T-cell (primary cell): ENCODE data around the gene CABP1. TPM values are rescaled to one million over a fixed set of nuclear protein-coding genes. Genes with fewer than 3 reads are reported as not detected.

Experiments
- ATAC-seq, 4 experiments: fragments of 200-7000 bp in 3 of 4; fragments of 150-1000 bp in 1 of 4; cut with Tn5 transposase; replicated peaks in 1 of 4; 1 replicate in 3 of 4; 2 replicates in 1 of 4; pipeline ENCODE4 v1.10.0; 2021; ENCODE audit warnings: moderate library complexity in 3 of 4, mild to moderate bottlenecking in 2 of 4, moderate number of reproducible peaks in 1 of 4
- CTCF ChIA-PET, 2 donors: fragments of 300-600 bp; sonication (Branson Sonifier 250); formaldehyde crosslinking; loops; one replicate each; lab custom pipeline; 2022; ENCODE audit warnings: antibody characterized with exemption in 2 of 2; lab: Charles Lee
- POLR2A ChIA-PET, 2 donors: fragments of 300-600 bp; sonication (Branson Sonifier 250); formaldehyde crosslinking; loops; one replicate each; lab custom pipeline; 2022; ENCODE audit warnings: antibody characterized with exemption in 2 of 2; lab: Charles Lee
- DNase-seq, 35 experiments: peaks; one replicate each; pipeline versions ENCODE4 v3.0.0 to v3.0.0-alpha.2; 2013 to 2023
- H3K27ac ChIP-seq: one replicate; pipeline ENCODE4 v1.5.1; 2013; ENCODE audit warnings: low read length
- H3K27me3 ChIP-seq, 2 experiments: replicated peaks in 1 of 2; 1 replicate in 1 of 2; 2 replicates in 1 of 2; pipeline versions ENCODE4 v1.6.1 to v1.7.0; 2013; ENCODE audit warnings: low read length in 1 of 2, mixed read lengths in 1 of 2; ENCODE audit not compliant: control insufficient read depth in 2 of 2, insufficient read depth in 2 of 2; ENCODE audit errors: extremely low read depth in 1 of 2
- H3K36me3 ChIP-seq, 2 donors: 1 replicate in 1 of 2; 2 replicates in 1 of 2; pipeline versions ENCODE4 v1.6.1 to v1.7.0; 2013; ENCODE audit warnings: low read length in 1 of 2; ENCODE audit not compliant: control insufficient read depth in 2 of 2, insufficient read depth in 1 of 2; ENCODE audit errors: extremely low read depth in 1 of 2
- H3K4me1 ChIP-seq, 2 experiments: 1 replicate in 1 of 2; 2 replicates in 1 of 2; pipeline versions ENCODE4 v1.6.1 to v1.7.0; 2013; ENCODE audit warnings: low read length in 2 of 2, mixed read lengths in 1 of 2; ENCODE audit not compliant: insufficient read depth in 2 of 2, control insufficient read depth in 1 of 2; ENCODE audit errors: extremely low read depth in 1 of 2
- H3K4me3 ChIP-seq, 2 donors: 1 replicate in 1 of 2; 2 replicates in 1 of 2; pipeline versions ENCODE4 v1.5.1 to v1.7.0; 2013; ENCODE audit warnings: mild to moderate bottlenecking in 2 of 2, low read length in 1 of 2, moderate library complexity in 1 of 2; ENCODE audit not compliant: control insufficient read depth in 1 of 2; ENCODE audit errors: extremely low read depth in 1 of 2
- H3K9me3 ChIP-seq: 2 replicates; pipeline ENCODE4 v1.7.0; 2013
- H3K27ac Mint-ChIP-seq, 2 donors: one replicate each; pipeline ENCODE4 v1.8.0; 2020 to 2021; ENCODE audit warnings: mild to moderate bottlenecking in 2 of 2, mixed read lengths in 2 of 2
- H3K27me3 Mint-ChIP-seq, 2 donors: one replicate each; pipeline ENCODE4 v1.8.0; 2021 to 2022; ENCODE audit warnings: mixed read lengths in 2 of 2
- H3K36me3 Mint-ChIP-seq: one replicate; pipeline ENCODE4 v1.8.0; 2021; ENCODE audit warnings: mixed read lengths
- H3K4me1 Mint-ChIP-seq, 3 donors: one replicate each; pipeline ENCODE4 v1.8.0; 2020 to 2022; ENCODE audit warnings: mixed read lengths in 3 of 3, mild to moderate bottlenecking in 1 of 3
- H3K4me3 Mint-ChIP-seq, 3 donors: one replicate each; pipeline ENCODE4 v1.8.0; 2020 to 2022; ENCODE audit warnings: mild to moderate bottlenecking in 3 of 3, mixed read lengths in 3 of 3, moderate library complexity in 3 of 3
- H3K9me3 Mint-ChIP-seq, 3 donors: one replicate each; pipeline ENCODE4 v1.8.0; 2020 to 2022; ENCODE audit warnings: mixed read lengths in 3 of 3
- WGBS: methylation state at CpG from one replicate; pipeline ENCODE4 v1.1.5; 2013; ENCODE audit warnings: missing lambda C conversion rate; ENCODE audit not compliant: insufficient coverage; 5-methylcytosine and 5-hydroxymethylcytosine counted together
- total RNA-seq, 35 experiments: library from RNA in 6 of 35; stranded (reverse) in 6 of 35; fragments of 120-200 nt in 1 of 35; gene quantifications; one replicate each; pipeline versions ENCODE4 v1.2.1 to v1.2.4 and lab custom pipeline; 2013 to 2026

Gene CABP1
- total RNA-seq, 5 donors from 2014 or later (not counting 1 experiment from before 2014, with no cell fraction given) = not detected

- Histone ChIP-seq H3K36me3 (no peaks in the 10 kb centered on the region), H3K9me3 (no peaks in the 10 kb centered on the region), H3K27ac (no peak overlapping the region), H3K27me3 (peaks cover 0 to 30% of the 10 kb centered on the region in 2 experiments), H3K4me3 (no peak overlapping the region), H3K4me1 (no peaks in the 10 kb centered on the region)
- WGBS = 63% methylated on average over 2 of the region's 2 CpGs
- ATAC-seq (no peak), DNase-seq (no peak)
- Mint-ChIP-seq H3K27me3 (peaks cover 0 to 6% of the 10 kb centered on the region in 2 donors), H3K4me3 (no peak overlapping the region), H3K9me3 (no peaks in the 10 kb centered on the region), H3K36me3 (no peaks in the 10 kb centered on the region), H3K4me1 (no peaks in the 10 kb centered on the region), H3K27ac (no peak overlapping the region)
- ChIA-PET CTCF (interaction anchor here in 1 of 2 donors (1.1 kb wide), 1 partner anchor 15 kb away, joined by 3 read pairs; no protein-coding TSS in a partner anchor), POLR2A (no interaction called here)
Measured at GRCh38 chr12:120661432-120661831, 21.0 kb downstream of the CABP1 start.

- no peak overlapping the region for H3K27ac Mint-ChIP-seq
- H3K4me1 Mint-ChIP-seq = no peaks in the 10 kb centered on the region
- peaks cover 0 to 6% of the 10 kb centered on the region in 2 donors for H3K27me3 Mint-ChIP-seq
- peaks cover 0 to 30% of the 10 kb centered on the region in 2 experiments for H3K27me3 ChIP-seq
- no peaks in the 10 kb centered on the region for H3K36me3 Mint-ChIP-seq
- 44% methylated on average over 2 of the region's 3 CpGs for WGBS
- H3K27ac ChIP-seq = no peak overlapping the region
- H3K9me3 Mint-ChIP-seq = no peaks in the 10 kb centered on the region
- ChIA-PET POLR2A (no interaction called here), CTCF (interaction anchor here in 1 of 2 donors (1.0 kb wide), 1 partner anchor 14 kb away, joined by 5 read pairs; no protein-coding TSS in a partner anchor)
- no peaks in the 10 kb centered on the region for H3K4me1 ChIP-seq
- H3K9me3 ChIP-seq = no peaks in the 10 kb centered on the region
- no peak overlapping the region for H3K4me3 ChIP-seq
- H3K36me3 ChIP-seq = no peaks in the 10 kb centered on the region
- no peak overlapping the region for H3K4me3 Mint-ChIP-seq
- DNase-seq = no peak
- ATAC-seq = no peak
Measured at GRCh38 chr12:120662879-120663278, 22.5 kb downstream of the CABP1 start.

GRCh38 chr12:120663741-120664140 lies 23.3 kb downstream of the CABP1 start:
- H3K4me1 ChIP-seq = no peaks in the 10 kb centered on the region
- H3K9me3 ChIP-seq = no peaks in the 10 kb centered on the region
- no peak for ATAC-seq
- ChIA-PET POLR2A (no interaction called here), CTCF (interaction anchor here in 1 of 2 donors (1.0 kb wide), 1 partner anchor 15 kb away, joined by 5 read pairs; no protein-coding TSS in a partner anchor)
- H3K36me3 ChIP-seq = no peaks in the 10 kb centered on the region
- Mint-ChIP-seq H3K36me3 (no peaks in the 10 kb centered on the region), H3K4me1 (no peaks in the 10 kb centered on the region), H3K27ac (no peak overlapping the region), H3K4me3 (no peak overlapping the region), H3K27me3 (peaks cover 0 to 6% of the 10 kb centered on the region in 2 donors), H3K9me3 (no peaks in the 10 kb centered on the region)
- H3K4me3 ChIP-seq = no peak overlapping the region
- peaks cover 0 to 34% of the 10 kb centered on the region in 2 experiments for H3K27me3 ChIP-seq
- H3K27ac ChIP-seq = no peak overlapping the region
- no peak for DNase-seq
- WGBS = 79% methylated on average over 3 of the region's 5 CpGs

GRCh38 chr12:120666571-120667390 lies 26.4 kb downstream of the CABP1 start:
- no peaks in the 10 kb centered on the region for H3K9me3 Mint-ChIP-seq
- ATAC-seq (no peak), DNase-seq (no peak)
- Histone ChIP-seq H3K36me3 (no peaks in the 10 kb centered on the region), H3K4me1 (no peaks in the 10 kb centered on the region), H3K27ac (no peak overlapping the region), H3K9me3 (no peaks in the 10 kb centered on the region), H3K4me3 (no peak overlapping the region), H3K27me3 (peaks cover 0 to 23% of the 10 kb centered on the region in 2 experiments)
- peaks cover 0 to 6% of the 10 kb centered on the region in 2 donors for H3K27me3 Mint-ChIP-seq
- no peaks in the 10 kb centered on the region for H3K36me3 Mint-ChIP-seq
- H3K27ac Mint-ChIP-seq = no peak overlapping the region
- ChIA-PET CTCF (interaction anchor here (0.7 to 1.6 kb wide), 3 partner anchors 18 to 499 kb away, joined by 3 to 5 read pairs (median 3); no protein-coding TSS in a partner anchor), POLR2A (no interaction called here)
- no peaks in the 10 kb centered on the region for H3K4me1 Mint-ChIP-seq
- H3K4me3 Mint-ChIP-seq = no peak overlapping the region
- 93% methylated on average over 32 of the region's 34 CpGs for WGBS

GRCh38 chr12:120668091-120668867 lies 27.9 kb downstream of the CABP1 start:
- ChIA-PET CTCF (no interaction called here), POLR2A (interaction anchor here in 1 of 2 donors (0.6 kb wide), 1 partner anchor 1091 kb away, joined by 7 read pairs; no protein-coding TSS in a partner anchor)
- H3K36me3 ChIP-seq = no peaks in the 10 kb centered on the region
- H3K27me3 Mint-ChIP-seq = peaks cover 0 to 3% of the 10 kb centered on the region in 2 donors
- 88% methylated on average over 20 of the region's 20 CpGs for whole genome bisulfite sequencing
- DNase-seq = no peak
- H3K36me3 Mint-ChIP-seq = no peaks in the 10 kb centered on the region
- H3K27ac ChIP-seq = no peak overlapping the region
- peaks cover 0 to 23% of the 10 kb centered on the region in 2 experiments for H3K27me3 ChIP-seq
- ATAC-seq = no peak
- no peaks in the 10 kb centered on the region for H3K9me3 Mint-ChIP-seq
- H3K4me3 ChIP-seq = no peak overlapping the region
- H3K4me1 ChIP-seq = no peaks in the 10 kb centered on the region
- H3K9me3 ChIP-seq = no peaks in the 10 kb centered on the region
- H3K27ac Mint-ChIP-seq = no peak overlapping the region
- H3K4me1 Mint-ChIP-seq = no peaks in the 10 kb centered on the region
- H3K4me3 Mint-ChIP-seq = no peak overlapping the region
